HG02943 (cell line): Measurements from ENCODE around the gene IL6ST.

ENCODE experiments used
- ATAC-seq: cut with Tn5 transposase; IDR thresholded peaks from one replicate; pipeline ENCODE4 v1.9.1; 2021; ENCODE audit warnings: mild to moderate bottlenecking, low read depth, moderate library complexity; ENCODE audit not compliant: unreplicated experiment

The IL6ST gene

GRCh38 chr5:55923865-55924500 lies 70.8 kb downstream of the IL6ST start:
- ATAC-seq = no peak

GRCh38 chr5:55923177-55923771 lies 71.5 kb downstream of the IL6ST start:
- ATAC-seq = no peak

- no peak for ATAC-seq
These were observed 73.1 kb downstream of the IL6ST start for GRCh38 chr5:55921617-55922016.

- no peak for ATAC-seq
These were observed 74.0 kb downstream of the IL6ST start for GRCh38 chr5:55920784-55921183.

- ATAC-seq = no peak
These were observed 75.1 kb downstream of the IL6ST start for GRCh38 chr5:55919625-55920024.

DNA sequence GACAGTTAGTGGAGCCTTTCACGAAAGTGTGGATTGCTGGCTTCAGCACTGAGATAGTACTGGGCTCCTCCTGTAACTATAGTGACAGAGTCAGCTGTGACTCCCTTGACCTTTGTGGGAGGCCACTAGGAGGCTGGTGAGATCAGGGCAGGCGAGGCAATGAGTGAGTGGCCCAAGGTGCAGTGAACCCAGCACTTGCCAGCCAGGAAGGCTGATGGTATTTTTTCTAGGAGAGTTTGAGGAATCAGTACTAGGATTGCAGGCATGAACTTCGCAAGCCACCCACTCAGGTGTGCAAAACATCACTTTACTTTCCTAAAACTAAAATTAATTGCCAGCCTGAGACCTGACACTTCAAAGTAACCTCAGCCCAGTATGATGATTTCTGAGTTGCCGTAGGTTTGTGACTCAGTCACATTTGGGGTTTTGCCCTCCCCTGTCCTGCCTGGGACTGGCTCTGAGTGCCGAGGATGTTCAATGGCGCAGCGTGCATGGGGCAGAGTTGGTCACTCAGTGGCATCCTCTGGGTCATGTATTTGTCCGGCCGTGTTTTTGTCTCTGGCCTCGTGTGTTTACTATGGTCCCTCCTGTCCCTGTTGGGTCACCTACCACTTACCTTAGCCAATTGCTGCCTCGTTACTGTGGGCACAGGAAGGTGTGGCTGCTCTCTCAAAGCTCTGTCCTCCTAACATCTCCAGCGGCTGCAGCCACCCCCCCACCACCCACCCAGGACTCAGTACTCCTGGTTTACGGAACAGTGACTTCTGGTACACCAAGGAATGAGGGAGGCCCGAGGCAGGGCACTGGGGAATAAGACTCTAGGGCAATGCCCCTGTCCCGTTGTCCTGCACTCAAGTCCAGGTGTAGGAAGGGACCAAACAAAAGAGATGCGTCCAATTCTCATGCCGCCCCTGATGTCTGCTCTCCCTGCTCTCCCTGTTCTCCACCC lies 76.4 kb downstream of the IL6ST start:
- no peak for ATAC-seq

DNA sequence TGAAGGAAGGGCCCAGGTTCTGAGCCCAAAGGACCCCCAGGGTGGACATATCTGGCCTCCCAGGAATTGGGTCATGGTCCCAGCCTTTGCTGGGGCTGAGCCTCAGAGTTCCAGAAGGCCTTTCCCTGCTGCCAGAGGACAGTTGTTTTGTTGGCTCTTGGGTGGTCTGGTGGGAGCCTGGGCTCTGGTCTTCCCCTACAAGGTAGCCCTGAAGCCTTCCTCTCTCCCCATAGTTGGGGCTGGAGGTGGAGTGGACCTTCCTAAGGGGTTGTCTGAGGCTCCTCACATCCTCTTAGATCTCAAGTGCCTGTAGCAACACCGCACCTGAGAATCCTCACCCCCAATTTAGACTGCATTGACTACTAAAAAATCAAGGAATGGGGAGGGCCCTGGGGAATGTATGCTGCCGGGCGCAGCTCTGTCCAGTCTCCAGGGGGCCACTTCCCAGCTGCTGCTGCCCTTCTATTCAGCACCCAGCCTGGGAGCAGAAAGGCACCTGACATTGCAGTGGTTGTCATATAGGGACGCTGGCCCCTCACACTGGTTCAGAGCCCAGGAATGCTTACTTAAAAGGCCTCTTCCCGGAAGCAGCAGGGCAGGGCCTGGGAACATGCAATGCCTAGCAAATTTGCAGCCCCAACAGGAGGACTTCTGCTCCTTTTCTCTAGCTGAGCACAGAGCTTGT lies 77.2 kb downstream of the IL6ST start:
- ATAC-seq = no peak

- no peak for ATAC-seq
These were observed 77.8 kb downstream of the IL6ST start for GRCh38 chr5:55916986-55917385.

- no peak for ATAC-seq
These were observed 79.0 kb downstream of the IL6ST start for GRCh38 chr5:55915783-55916182.

GRCh38 chr5:55914971-55915370 lies 79.8 kb downstream of the IL6ST start:
- ATAC-seq = no peak

DNA sequence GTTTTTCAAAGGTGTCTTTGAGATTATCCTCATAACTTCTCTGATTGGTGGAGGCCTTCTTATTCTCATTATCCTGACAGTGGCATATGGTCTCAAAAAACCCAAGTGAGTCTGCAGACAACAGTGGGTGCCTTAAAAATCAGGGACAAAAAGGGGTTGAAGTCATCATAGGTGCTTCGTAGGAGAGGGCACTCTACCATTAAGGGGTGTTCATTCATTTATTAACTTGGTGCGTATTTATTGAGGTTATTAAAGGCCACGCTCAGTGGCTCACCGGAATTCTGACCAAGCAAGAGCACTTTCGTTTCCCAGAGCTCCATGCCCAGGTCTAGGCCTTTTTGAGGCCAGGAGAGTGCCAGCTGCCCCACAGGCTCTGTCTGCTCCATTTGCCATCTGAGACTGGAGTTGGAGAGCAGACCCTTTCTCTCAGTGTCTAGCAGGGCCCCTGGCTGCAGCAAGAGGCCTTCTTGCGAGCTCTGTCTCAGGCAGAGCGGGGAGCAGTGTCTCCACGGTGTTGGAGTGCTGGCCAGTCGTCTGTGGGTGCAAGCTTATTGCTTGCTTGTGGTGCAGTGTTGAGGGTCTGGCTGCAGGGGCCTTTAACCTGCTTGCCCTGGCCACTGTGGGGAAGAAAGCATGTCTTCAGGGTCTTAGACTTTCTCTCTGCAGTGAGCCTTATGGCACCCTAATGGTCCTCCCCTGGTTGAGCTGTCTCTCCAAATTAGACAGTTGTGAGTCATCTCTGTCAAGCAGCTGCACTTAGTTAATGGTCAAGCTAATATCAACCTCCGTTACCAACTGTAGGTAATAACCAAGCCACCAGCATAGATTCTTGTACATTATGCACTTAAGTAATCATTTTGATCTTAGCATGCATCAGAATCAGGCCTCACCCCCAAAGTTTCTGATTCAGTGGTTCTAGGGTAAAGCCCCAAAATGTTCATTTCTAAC lies 81.0 kb downstream of the IL6ST start:
- ATAC-seq = peak; percentile 88

DNA sequence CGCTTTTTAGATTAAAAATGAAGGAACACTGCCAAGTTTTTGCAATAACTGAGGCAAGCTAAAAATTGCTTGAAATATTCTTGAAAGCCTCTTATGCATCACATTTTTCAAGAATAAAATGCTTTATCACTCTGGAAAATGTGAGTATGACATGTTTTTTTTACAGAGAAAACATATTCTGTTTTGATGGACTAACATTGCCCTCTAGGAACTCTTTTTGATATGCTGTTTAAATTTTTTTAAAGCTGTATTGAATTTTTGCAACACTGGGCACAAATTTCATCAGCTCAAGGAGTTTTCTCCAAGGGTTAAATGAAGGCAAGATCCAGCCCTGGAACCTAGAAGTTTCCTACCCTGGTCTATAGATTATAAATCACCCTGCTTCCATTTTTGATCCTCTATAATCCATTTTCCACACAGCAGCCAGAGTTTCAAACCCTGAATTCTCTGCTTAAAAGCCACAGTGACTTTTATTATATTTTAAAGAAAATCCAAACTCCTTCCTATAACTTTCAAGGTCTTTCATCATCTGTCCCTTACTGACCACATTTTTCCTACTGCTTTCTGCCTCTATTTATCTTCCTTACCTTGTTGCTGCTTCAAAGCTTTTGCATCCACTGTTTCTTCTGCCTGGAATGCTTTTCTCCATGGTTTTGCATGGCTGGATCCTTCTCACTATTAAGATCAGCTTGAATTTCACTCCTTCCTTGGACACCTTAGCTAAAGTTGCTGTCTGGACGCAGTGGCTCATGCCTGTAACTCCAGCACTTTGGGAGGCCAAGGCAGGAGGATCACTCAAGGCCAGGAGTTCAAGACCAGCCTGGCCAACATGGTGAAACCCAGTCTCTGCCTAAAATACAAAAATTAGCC lies 82.7 kb downstream of the IL6ST start:
- ATAC-seq = no peak

- ATAC-seq = no peak
These were observed 86.0 kb downstream of the IL6ST start for GRCh38 chr5:55908804-55909203.

DNA sequence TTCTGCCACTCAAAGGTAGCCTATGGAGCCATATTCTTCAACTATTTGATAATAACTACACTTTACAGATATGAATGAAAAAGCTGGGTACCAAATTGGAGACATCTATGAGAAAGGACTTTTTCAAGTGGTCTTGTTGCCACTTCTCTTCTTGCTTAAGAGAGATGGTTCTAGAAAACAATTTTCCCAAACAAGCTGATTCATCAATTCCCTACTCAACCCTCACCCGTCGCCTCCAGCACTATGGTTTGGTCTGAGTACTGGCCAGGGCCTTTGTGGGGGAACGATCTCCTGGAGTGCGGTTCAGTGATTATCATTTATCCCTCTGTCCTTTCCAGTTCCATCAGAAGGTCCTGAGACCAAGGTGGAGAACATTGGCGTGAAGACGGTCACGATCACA lies 86.8 kb downstream of the IL6ST start:
- no peak for ATAC-seq

GRCh38 chr5:55905251-55905650 lies 89.5 kb downstream of the IL6ST start:
- no peak for ATAC-seq

DNA sequence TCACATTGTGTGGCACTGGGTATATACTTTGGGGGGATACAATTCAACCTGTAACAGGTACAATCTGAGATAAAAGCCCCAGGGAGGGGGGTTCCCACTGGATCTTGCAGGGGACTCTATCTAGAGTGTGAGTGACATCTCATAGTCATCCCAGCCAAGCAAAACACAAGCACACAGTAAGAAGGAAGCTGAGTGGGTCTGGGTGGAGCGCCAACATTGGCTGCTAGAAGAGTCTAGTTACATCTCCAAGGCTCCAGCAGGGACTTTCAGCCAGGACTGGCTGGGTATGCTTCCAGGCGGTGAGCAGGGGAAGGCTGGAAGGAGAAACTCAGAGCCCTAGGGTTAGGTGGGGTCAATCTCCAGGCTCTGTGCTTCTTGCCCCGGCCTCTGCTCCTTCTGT lies 90.6 kb downstream of the IL6ST start:
- ATAC-seq = no peak

GRCh38 chr5:55903121-55903701 lies 91.6 kb downstream of the IL6ST start:
- peak; percentile 67 for ATAC-seq

DNA sequence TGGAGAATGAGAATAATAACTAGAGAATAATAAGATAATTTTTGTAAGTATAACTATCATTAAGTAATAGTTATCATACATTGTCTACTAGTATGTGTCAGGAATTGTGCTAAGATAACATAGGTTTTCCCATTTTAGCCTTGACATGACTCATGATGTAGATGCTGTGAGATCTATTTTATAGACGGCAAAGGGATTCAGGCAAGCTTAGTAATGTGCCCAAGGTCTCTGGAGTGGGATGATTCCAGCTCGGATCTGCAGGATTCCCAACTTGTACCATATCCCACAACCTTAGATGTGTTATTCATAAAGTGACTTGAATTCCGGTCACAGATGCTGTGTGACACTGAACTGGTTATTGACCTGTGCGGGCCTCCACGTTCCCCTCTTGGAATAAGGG lies 92.1 kb downstream of the IL6ST start:
- ATAC-seq = no peak

DNA sequence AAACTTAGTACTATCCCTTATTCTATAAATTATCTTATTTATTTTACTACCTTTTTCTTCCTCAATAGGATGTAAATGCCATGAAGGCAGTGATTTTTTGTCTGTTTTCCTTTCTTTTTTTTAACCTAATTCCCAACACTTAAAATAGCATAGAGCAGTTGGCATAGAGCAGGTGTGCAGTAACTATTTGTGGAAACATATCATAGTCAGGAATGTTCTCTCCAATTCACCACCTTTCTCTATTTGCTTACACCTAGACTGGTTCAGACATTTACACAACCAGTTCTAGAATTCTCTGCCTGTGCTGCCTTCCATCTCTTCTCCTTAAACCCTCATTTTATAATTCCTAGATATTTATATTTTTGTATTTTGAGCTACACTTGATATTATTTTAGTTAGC lies 94.0 kb downstream of the IL6ST start:
- no peak for ATAC-seq
